K562 (cell line): Measurements from ENCODE around the gene IARS2. TPM values are rescaled to one million over a fixed set of nuclear protein-coding genes. Genes with fewer than 3 reads are reported as not detected.
A peak's percentile ranks its signal among the peaks of the same experiment; 100 is the strongest.

Experiments
- POLR2H ChIP-seq: IDR thresholded peaks from 2 replicates; pipeline ENCODE4 v1.6.1; 2016; ENCODE audit warnings: missing genetic modification characterization, low read depth, mild to moderate bottlenecking, control low read depth, missing compliant biosample characterization, moderate library complexity
- RAD21 ChIP-seq, 2 experiments: fragments of 250-450 bp in 1 of 2; fragments of 450-650 bp in 1 of 2; sonication (Bioruptor Pico) in 1 of 2; formaldehyde crosslinking in 1 of 2; IDR thresholded peaks in 1 of 2; conservative IDR thresholded peaks in 1 of 2; 2 replicates each; pipeline versions ENCODE4 v1.4.0 to v1.8.0; 2020 to 2022; ENCODE audit warnings: mild to moderate bottlenecking in 2 of 2, moderate library complexity in 1 of 2
- RBM25 ChIP-seq: fragments of 200-400 bp; formaldehyde crosslinking; IDR thresholded peaks from 2 replicates; pipeline ENCODE4 v1.6.1; 2018; ENCODE audit warnings: low read length, low read depth, moderate library complexity; ENCODE audit not compliant: severe bottlenecking
- SMC3 ChIP-seq: conservative IDR thresholded peaks from 2 replicates; pipeline ENCODE4 v1.6.1; 2011; ENCODE audit warnings: low read depth, low read length, improper control_type of control experiment; ENCODE audit not compliant: insufficient read depth
- ZNF507 ChIP-seq: conservative IDR thresholded peaks from 2 replicates; pipeline ENCODE4 v1.6.1; 2017; ENCODE audit warnings: missing genetic modification characterization, missing compliant biosample characterization
- polyA plus RNA-seq, 8 experiments: library from polyadenylated mRNA; depleted of rRNA in 4 of 8; stranded (reverse) in 5 of 8; unstranded in 3 of 8; fragments of >200 nt; fragmentation: Nextera tagmentation in 2 of 8; fragmentation: Illumina TruSeq in 1 of 8; extraction: Ambion mirVana in 2 of 8; extraction: Trizol in 1 of 8; gene quantifications; 2 replicates each; pipeline versions ENCODE4 v1.2.1 to v1.2.3, GENCODE V29; 2011 to 2014; ENCODE audit warnings: inconsistent platforms in 1 of 8, missing spikeins in 1 of 8
- total RNA-seq, 7 experiments: library from RNA; depleted of rRNA in 6 of 7; stranded (reverse); fragments of >200 nt in 6 of 7; fragmentation: Illumina TruSeq in 2 of 7; extraction: Trizol in 2 of 7; gene quantifications; 2 replicates each; pipeline versions ENCODE4 v1.2.1 to v1.2.3, GENCODE V29; 2011 to 2021; ENCODE audit warnings: low replicate concordance in 1 of 7
- TF ChIP-seq, protein P1 (sequence below), 2 experiments: fragments of 450-650 bp; formaldehyde crosslinking in 1 of 2; IDR thresholded peaks; 2 replicates each; pipeline versions ENCODE4 v1.4.0 to v1.6.1; 2014 to 2020; ENCODE audit warnings: mild to moderate bottlenecking in 2 of 2, borderline replicate concordance in 1 of 2, low read depth in 1 of 2
- TF ChIP-seq, protein P2 (sequence below): fragments of 450-650 bp; formaldehyde crosslinking; IDR thresholded peaks from 2 replicates; pipeline ENCODE4 v1.4.0; 2020; ENCODE audit warnings: mild to moderate bottlenecking, moderate library complexity
- TF ChIP-seq, protein P3 (sequence below), 3 experiments: IDR thresholded peaks in 2 of 3; conservative IDR thresholded peaks in 1 of 3; 2 replicates each; pipeline ENCODE4 v1.5.1; 2011 to 2012; ENCODE audit warnings: low read length in 3 of 3, mild to moderate bottlenecking in 3 of 3, control low read depth in 2 of 3, improper control_type of control experiment in 1 of 3, inconsistent platforms in 1 of 3, low read depth in 1 of 3, mixed read lengths in 1 of 3, moderate library complexity in 1 of 3; ENCODE audit not compliant: insufficient read depth in 2 of 3

The IARS2 gene
- total and polyA plus RNA-seq, 9 of the 15 experiments (the other 6 are each of a cell fraction or from before 2014, with no cell fraction given), result 39.6 to 127 (median 93.8) TPM

DNA sequence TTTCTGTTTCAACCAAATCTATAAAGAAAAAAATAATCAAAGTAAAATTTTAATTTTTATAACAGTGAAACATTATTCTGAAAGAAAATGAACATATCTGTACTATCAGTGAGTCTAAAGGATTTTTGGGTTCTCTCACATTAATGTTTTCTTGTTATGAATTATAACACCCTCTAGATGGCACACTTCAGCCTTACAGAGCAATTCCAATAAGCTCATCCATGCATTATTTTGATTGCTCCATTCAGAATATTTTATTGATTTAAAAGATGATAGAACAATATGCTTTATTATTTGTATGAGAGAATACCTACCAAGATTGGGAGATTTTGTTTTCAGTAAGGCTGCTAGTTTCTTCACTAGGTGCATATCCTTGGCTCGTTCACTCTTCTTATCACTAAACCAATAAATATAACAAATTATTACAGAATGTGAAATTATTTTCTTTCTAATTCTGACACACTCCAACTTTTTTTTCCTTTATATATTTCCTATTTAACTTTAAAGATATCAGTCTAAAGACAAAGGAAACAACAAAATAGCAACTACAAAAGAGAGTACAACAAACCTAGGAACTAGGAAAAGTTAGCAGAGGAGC is 95.9 kb downstream of the IARS2 start (continued):
- TF ChIP-seq, protein P1, sequence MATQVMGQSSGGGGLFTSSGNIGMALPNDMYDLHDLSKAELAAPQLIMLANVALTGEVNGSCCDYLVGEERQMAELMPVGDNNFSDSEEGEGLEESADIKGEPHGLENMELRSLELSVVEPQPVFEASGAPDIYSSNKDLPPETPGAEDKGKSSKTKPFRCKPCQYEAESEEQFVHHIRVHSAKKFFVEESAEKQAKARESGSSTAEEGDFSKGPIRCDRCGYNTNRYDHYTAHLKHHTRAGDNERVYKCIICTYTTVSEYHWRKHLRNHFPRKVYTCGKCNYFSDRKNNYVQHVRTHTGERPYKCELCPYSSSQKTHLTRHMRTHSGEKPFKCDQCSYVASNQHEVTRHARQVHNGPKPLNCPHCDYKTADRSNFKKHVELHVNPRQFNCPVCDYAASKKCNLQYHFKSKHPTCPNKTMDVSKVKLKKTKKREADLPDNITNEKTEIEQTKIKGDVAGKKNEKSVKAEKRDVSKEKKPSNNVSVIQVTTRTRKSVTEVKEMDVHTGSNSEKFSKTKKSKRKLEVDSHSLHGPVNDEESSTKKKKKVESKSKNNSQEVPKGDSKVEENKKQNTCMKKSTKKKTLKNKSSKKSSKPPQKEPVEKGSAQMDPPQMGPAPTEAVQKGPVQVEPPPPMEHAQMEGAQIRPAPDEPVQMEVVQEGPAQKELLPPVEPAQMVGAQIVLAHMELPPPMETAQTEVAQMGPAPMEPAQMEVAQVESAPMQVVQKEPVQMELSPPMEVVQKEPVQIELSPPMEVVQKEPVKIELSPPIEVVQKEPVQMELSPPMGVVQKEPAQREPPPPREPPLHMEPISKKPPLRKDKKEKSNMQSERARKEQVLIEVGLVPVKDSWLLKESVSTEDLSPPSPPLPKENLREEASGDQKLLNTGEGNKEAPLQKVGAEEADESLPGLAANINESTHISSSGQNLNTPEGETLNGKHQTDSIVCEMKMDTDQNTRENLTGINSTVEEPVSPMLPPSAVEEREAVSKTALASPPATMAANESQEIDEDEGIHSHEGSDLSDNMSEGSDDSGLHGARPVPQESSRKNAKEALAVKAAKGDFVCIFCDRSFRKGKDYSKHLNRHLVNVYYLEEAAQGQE (IDR thresholded peaks at IDR 0.05; ENCODE audit: borderline replicate concordance), result peak; percentile 28; the same call in 1 of the 2 replicates
- TF ChIP-seq, protein P1 (CRISPR knock-in tag; IDR thresholded peaks at IDR 0.05; ENCODE audit: low read depth), result no peak
- TF ChIP-seq POLR2H (0 out of 2 replicates have a peak, but pooled peaks have one; percentile 26), ZNF507 (tag) (0 out of 2 replicates have a peak, but pooled peaks have one; percentile 19), RBM25 (no peak), RAD21 (CRISPR knock-in tag; conservative IDR thresholded peaks at IDR 0.05 in 1 of 2, IDR thresholded peaks at IDR 0.05 in 1 of 2) (peak; percentile 49 to 77), SMC3 (0 out of 2 replicates have a peak, but pooled peaks have one; percentile 16)
- TF ChIP-seq, protein P2, sequence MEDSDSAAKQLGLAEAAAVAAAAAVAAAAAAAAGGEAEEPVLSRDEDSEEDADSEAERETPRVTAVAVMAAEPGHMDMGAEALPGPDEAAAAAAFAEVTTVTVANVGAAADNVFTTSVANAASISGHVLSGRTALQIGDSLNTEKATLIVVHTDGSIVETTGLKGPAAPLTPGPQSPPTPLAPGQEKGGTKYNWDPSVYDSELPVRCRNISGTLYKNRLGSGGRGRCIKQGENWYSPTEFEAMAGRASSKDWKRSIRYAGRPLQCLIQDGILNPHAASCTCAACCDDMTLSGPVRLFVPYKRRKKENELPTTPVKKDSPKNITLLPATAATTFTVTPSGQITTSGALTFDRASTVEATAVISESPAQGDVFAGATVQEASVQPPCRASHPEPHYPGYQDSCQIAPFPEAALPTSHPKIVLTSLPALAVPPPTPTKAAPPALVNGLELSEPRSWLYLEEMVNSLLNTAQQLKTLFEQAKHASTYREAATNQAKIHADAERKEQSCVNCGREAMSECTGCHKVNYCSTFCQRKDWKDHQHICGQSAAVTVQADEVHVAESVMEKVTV (CRISPR knock-in tag), result peak; percentile 31; the same call in 1 of the 2 replicates
- TF ChIP-seq, protein P3, sequence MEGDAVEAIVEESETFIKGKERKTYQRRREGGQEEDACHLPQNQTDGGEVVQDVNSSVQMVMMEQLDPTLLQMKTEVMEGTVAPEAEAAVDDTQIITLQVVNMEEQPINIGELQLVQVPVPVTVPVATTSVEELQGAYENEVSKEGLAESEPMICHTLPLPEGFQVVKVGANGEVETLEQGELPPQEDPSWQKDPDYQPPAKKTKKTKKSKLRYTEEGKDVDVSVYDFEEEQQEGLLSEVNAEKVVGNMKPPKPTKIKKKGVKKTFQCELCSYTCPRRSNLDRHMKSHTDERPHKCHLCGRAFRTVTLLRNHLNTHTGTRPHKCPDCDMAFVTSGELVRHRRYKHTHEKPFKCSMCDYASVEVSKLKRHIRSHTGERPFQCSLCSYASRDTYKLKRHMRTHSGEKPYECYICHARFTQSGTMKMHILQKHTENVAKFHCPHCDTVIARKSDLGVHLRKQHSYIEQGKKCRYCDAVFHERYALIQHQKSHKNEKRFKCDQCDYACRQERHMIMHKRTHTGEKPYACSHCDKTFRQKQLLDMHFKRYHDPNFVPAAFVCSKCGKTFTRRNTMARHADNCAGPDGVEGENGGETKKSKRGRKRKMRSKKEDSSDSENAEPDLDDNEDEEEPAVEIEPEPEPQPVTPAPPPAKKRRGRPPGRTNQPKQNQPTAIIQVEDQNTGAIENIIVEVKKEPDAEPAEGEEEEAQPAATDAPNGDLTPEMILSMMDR (IDR thresholded peaks at IDR 0.05 in 2 of 3, conservative IDR thresholded peaks at IDR 0.05 in 1 of 3; ENCODE audit: insufficient read depth in 2 of 3, low read depth in 1 of 3, low read length in 3 of 3), result peak in 2 of 3 experiments; percentile 47 to 71; a peak in 3 of 6 replicates
